Muscle of back (tissue), 11 donors: ENCODE data around the gene CPTP. TPM values are rescaled to one million over a fixed set of nuclear protein-coding genes. Genes with fewer than 3 reads are reported as not detected.
"Not testable (repeated sequence)": the region's sequence is repeated elsewhere in the genome, so short reads cannot be mapped to it uniquely, and the experiment has no call there.

Experiments used
- DNase-seq, 3 donors: peaks; one replicate each; pipeline versions ENCODE4 v3.0.0 to v3.0.0-alpha.2; 2013
- polyA plus RNA-seq, 10 donors: library from polyadenylated mRNA; unstranded; fragments of 120-200 nt; gene quantifications; one replicate each; pipeline ENCODE4 v1.2.1, GENCODE V29; 2013; ENCODE audit not compliant: insufficient read length in 10 of 10

CPTP gene
- polyA plus RNA-seq, 10 donors = 10.6 to 17.2 (median 14.0) TPM

DNA sequence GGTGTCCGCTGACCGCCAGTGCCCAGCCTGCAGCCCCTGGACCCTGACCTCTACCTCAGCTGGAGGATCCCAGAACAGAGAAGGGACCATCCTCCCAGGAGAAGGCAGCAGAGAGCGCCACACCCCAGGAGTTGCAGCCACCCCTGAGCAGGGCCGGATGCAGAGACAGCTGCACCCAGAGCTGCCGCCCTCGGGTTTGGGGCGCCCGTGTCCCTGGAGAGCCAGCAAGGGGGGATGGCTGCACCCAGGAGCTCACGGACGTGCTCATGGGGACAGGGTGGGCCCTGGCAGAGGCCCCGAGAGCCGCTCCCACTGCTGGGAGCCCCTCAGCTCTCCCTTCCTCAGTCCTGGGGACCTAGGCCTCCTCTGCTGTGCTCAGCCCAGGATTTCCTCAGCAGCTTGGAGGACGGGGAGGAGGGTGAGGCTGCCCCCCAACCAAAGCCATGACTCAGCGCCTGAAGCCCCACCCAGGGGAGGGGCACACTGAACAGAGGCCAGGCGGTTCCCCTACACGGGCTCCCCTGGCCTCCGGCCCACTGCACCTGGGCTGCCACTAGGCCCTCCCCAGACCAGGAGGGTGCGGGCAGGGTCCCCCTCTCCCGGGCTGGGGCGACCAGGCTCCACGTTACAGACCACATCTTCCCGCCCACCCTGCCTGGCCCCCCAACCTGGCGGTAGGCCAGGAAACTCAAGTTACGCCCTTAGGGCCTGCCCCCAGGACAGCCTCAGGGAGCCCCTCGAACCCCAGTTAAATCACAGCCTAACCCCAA lies 19.1 kb upstream of the CPTP start:
- DNase-seq = peak; percentile 62 to 84 (median 64)

DNA sequence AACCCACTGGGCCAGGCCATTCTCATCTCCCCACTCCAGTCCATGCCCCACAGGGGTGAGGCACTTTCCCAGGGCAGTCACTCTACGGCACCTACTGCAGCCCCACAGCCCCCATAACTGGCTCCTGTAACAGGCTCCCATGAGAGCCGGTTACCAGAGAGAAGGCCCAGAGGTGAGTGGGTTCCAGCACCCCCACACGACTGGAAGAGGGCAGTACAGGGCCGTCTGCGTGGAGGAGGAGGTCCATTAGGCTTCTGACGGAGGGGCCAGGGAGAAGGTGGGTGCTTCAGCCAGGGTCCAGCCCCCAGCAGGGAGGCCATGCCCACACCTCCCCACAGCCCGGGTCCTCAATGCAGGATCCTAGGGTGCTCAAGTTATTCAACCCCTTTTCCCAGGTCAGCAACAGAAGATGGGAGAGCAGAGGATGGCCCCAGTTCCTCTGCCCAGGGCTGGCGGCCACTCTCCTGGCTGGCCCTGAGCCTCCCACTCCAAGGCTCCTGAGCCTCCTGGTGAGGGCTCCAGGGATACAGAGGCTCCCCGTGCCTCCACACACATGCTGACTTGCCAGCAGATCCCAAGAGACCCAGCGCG lies 18.4 kb upstream of the CPTP start:
- DNase-seq = no peak

DNA sequence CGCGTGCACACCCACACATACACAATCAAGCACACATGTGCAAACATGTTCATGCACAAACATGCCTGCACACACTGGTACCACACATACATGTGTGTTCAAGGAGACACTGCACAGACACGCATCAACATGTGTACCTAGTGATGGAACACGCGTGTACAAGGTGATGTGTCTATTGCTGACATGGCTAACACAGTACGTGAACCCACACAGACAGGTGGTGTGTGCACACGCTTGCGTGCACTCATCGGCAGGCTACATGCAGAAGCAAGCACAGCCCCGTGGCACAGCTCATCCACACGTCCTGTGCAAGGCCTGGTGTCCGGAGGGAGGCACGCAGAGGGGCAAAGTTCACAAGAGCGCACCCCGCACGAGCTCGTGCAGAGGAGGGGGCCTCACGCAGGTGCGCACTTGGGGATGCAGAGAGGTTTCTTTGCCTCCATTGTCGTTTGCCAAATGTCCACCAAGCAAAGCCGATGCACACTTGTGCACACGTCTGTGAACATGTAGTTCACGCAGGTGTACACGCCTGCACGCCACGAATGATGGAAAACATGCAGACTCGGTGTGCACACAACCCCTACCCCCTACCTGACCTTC lies 17.8 kb upstream of the CPTP start:
- peak in 1 of 3 donors; percentile 51 for DNase-seq

DNA sequence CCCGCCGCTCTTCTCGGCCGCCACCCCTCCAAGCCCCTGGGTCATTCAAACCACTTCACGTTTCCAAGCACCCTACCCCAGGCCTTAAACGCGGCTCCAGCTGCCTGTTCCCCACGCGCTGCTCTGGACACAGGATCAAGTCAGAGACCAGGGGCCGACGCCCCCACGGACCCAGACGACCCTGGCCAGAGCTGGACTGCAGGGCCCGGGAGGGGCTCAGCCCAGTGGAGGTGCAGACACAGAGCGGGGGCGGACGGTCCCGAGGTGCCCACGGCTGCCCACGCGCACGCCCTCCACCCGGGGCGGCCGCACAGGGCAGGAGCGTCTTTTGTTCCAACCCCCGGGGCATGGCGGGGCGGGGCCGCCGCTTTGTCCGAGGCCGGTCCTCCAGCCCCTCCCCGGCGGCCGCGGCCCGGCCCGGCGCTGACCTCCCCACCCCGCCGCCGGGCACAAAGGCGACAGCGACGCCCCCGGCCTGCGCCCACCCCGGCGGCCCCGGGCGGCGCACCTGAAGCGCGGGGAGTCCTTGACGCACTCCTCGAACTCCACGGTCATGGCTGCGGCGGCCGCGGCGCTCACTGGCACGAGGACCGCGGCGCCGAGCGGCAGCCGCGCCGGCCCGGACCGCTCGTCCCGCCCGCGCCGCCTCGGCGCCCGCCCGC lies 17.2 kb upstream of the CPTP start:
- DNase-seq = peak in 1 of 3 donors; percentile 58

DNA sequence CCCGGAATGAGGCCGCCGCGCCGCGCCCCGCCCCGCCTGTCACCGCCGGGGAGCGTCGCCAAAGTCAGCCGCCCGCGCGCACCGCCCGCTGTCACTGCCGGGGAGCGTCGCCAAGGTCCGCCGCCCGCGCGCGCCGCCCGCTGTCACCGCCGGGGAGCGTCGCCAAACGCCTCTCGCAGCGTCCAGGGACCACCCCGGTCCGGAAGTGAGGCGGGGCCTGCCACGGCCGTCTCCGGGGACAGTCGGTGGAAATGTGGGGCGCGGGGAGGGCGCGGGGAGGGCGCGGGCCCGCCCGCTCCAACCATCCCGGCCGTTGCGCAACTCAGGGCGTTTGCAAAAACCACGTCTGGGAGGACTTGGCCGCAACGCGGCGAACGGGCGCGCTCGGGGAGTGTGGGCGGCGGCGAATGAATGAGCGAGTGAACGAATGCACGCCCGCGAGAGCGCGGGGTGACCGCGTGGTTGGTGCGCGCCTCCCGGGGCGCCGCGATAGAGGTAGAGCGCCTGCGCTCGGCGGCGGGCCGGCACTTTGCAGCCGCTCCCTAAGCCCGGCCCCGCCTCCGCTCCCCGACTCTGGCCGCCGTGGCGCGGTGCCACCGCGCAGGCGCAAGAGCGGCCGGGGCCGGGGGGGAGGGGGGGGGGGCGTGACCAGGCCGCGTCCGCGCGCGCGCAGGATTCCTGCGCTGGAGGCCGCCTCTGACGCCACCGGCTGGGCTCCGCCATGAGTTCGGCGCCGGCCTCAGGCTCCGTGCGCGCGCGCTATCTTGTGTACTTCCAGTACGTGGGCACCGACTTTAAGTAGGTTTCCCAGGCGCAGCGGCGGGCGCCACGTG lies 16.5 kb upstream of the CPTP start, which contains the start of the genes ACAP3 and PUSL1:
ACAP3 (minus strand) TSS at position 8 of the 833 bp plus-strand sequence. CDS start 115 bp downstream, outside the sequence.
PUSL1 (plus strand) TSS at position 675 of the 833 bp plus-strand sequence; CDS start at position 722, 47 bp downstream.
- DNase-seq = peak; percentile 92 to 98 (median 95)

DNA sequence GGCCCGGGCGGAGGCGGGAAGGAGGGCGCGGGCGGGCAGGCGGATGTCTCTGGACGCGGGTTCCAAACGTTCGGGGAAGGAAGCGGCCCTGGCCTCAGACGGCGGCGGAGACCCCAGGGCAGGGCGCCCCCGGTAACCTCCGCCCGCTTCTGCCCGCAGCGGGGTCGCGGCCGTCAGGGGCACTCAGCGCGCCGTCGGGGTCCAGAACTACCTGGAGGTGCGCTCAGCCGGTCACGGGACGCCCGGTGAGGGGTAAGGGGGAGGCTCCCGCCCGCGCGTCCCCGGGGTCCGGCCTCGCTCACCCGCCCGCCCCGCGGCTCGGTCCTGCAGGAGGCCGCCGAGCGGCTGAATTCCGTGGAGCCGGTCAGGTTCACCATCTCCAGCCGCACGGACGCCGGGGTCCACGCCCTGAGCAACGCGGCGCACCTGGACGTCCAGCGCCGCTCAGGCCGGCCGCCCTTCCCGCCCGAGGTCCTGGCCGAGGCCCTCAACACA lies 15.8 kb upstream of the CPTP start:
- DNase-seq = no peak

DNA sequence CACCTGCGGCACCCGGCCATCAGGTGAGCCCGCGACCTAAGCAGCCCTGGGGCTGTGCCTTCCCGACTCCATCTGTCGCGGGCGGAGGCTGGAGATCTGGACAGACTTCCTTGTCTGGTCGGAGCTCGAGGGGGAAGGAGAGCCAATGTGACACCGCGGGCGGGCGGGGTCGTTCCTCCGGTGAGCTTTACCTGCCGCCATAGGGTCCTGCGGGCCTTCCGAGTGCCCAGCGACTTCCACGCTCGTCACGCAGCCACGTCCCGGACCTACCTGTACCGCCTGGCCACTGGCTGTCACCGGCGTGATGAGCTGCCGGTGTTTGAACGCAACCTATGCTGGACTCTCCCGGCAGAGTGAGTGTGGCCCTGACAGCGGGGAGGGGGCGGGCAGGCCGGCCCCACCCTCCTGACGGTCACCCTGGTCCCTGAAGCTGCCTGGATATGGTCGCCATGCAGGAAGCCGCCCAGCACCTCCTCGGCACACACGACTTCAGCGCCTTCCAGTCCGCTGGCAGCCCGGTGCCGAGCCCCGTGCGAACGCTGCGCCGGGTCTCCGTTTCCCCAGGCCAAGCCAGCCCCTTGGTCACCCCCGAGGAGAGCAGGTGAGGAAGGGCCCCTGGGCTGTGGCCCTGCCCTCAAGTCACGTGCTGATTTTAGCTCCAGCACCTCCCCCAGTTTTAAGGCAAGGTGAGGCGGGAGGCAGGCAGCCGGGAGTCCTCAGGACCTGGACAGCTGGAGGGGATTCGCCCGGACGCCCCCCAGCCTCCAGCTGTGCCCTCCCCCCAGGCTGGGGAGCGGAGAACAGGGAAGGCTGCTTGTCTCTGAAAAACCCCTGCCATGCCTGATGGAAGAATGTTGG lies 15.1 kb upstream of the CPTP start:
- peak in 1 of 3 donors; percentile 38 for DNase-seq

DNA sequence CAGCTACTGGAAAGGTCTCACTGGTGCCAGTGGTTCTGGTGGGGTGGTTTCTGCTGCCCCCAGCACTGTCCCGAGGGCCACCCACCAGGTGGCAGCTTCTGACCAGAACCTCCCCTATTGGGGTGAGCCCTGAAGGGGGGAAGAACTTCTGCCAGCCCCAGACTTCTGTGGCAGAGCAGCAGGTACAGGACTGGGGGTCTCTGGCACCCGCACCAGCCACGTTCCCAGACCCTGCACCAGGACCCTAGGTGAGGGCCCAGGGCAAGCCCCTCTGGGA lies 14.6 kb upstream of the CPTP start:
- no peak for DNase-seq

DNA sequence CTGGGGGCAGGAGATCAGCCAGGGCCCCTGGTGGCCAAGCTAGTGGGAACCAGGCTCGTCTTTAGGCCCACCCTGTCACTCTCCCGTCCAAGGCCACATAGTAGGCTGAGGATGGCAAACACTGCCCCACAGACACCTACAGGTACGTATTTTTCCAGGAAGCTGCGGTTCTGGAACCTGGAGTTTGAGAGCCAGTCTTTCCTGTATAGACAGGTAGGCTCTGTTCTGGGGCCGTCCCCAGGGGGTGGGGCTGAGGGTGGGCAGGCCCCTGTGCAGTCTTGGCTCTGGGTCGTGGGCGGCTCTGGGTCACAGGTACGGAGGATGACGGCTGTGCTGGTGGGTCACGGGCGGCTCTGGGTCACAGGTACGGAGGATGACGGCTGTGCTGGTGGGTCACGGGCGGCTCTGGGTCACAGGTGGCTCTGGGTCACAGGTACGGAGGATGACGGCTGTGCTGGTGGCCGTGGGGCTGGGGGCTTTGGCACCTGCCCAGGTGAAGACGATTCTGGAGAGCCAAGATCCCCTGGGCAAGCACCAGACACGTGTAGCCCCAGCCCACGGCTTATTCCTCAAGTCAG lies 14.0 kb upstream of the CPTP start:
- no peak for DNase-seq

DNA sequence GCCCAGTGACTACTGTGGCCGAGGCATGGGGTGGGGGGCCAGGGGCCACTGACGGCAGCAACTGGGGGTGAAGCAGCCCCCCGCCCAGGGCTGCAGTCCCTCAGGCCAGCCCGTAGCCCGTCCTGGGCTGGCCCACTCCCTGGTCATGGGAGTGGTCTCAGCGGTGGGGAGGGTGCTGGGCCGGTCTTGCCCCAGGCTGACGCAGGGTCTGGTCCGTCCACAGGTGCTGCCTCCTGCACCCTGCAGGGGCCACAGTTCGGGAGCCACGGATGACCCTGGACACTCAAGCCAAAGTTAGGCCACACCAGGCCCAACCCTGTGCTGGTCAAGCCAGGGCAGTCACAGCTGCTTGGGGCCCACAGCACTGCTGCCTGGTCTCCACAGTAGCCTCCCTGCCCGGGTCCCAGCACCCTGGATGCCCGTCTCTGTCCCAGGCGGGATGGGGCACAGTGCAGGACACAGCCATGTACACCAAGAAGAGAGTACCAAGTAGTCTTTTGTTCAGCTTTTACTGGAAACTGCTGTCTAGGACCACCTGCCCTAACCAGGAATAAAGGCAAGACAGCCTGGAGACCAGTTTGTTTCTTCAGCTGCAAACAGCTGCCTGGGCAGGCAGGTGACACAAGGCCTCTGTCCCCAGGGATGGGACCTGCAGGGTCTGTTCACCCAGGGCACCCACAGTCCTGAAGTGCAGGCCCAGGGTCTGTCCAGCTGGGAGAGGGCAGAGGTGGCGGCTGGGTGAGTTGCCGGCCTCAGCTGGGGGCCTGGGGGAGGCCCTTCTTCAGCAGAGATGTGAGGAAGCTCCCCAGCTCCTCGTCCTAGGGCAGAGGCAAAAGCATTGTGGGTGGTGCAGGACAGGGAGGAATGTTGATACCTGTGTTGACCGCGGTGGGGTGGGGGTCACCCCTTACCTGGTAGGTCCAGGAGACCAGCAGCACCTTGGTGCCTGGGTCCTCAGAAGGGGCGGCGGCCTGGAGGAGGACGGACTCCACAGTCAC lies 13.2 kb upstream of the CPTP start:
- no peak for DNase-seq

DNA sequence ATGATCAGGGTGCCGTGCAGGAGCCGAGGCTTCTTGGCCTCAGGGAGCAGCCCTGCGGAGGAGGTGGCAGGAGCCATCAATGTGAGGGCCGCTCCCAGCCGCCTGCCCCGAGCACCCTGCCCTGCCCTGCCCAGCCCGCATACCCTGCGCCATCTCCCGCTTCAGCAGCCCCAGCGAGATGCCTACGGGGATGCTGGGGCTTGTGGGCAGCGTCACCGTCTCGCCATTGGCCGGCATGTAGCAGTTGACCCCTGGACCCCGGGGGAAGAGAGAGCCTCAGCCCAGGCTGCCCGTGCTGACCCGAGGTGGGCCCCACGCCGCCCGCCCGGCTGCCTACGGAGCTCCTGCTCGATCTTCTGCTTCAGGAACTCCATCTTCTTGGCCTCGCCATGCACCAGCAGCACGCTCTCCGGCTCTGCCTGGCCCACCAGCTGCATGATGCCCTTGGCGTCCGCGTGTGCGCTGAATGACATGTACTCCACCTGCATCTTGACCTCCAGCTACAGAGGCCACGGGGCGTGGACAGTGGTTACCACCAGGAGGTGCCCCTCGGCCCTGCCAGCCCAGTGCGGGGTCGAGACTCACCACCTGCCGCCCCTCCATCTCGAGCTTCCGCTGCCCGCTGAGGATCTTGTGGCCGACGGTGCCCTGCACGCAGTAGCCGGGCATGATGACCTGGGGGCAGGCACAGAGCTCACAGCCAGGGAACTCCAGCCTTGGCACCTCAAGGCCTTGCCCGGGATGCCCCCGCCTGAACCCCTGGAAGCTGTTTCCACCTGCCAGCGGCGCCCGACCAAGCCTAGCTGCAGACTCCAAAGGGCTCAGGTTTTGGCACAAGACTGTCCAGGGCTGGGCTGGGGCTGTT lies 11.9 kb upstream of the CPTP start:
- DNase-seq = no peak

DNA sequence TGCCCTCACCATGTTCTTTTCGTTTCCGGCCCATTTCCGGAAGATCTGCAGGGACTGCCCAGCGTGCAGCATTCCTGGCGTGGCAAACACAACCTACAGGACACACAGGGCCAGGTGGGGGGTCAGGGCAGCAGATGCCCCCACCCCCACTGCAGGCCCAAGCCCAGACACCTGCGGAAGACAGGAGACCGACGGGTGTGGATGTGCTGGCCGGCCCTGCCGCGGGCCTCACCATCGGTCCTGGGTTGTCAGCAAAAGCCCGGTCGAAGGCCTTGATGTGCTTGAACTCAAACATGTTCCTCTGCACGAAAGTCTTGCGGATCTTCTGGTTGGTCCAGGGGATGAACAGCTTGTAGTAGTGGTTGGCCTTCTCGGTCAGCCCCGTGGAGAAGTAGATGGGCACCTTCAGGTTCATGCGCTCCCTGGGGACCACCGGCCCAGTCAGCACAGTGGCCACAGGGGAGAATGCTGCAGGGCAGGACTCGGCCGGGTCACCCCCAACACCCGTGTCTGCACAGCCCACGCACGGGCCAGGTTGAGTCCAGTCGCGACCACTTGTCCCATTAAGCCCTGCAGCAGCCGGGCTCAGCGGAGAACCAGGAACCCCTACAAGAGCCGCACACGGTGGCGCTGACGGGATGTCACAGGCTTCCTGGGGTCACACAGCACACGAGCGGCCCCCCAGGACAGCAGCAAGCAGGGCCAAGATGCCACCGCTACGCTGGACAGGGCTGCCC lies 10.9 kb upstream of the CPTP start:
- no peak for DNase-seq

DNA sequence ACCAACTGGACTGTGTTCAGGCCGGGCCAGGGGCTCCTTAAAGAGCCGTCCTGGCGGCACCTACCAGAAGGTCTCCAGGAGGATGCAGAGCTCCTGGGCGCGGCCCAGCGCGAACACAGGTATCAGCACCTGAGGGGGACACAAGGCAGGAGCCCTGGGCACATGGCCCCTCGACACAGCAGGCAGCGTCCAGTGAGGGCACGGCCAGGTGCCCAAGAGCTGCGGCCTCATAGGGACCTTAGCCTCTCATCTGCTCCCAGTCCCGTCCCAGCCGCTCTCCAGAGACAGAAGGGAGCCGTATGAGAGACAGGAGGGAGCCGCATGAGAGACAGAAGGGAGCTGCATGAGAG lies 10.4 kb upstream of the CPTP start:
- DNase-seq = no peak

DNA sequence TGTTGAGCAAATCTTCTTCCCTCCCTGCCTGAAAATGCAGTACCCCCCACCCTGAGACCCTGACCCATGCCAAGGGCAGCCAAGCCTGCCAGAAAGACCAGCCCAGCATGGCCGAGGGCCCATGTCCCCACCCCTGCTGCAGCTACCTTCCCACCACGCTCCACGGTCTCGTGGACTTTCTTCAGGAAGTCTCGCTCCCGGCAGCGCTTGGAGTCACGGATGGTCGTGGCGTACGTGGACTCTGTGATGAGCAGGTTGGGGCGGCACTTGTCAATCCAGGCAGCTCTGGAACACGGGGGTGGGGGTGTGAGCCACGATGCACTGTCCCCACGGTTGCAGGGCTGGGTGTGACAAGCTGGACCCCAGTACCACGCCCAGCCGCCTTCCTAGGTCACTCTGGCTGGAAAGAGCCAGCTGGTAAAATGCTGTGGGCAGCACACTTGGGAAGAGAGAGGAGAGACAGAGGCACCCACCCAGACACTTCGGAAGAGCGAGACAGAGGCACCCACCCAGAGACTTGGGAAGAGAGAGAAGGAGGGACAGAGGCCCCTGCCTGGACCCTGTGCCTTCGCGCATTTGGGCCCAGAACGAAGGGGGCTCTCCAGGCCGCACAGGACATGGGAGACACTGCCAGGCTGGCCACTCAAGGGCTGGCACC lies 9.8 kb upstream of the CPTP start:
- no peak for DNase-seq

DNA sequence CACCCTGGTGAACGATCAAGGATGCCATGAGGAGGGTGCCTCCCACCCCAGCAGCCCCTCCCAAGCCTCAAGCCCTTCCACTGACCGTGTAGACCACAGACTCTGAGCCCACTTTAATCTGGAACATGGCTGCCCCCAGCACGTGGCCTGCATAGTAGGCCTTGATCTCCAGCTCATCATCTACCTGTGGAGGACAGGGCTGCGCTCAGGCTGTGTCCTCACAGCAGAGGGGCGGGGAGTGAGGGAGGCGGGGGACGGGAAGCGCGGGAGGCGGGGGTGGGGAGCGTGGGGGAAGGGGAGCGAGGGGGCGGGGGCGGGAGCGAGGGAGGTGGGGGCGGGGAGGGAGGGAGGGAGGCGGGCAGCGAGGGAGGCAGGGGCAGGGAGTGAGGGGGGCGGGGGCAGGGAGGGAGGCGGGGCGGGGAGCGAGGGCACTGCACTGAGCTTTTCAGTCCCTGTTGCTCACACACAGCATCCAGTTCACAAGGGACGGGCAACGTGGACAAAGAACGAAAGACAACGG lies 9.1 kb upstream of the CPTP start:
- DNase-seq = no peak

DNA sequence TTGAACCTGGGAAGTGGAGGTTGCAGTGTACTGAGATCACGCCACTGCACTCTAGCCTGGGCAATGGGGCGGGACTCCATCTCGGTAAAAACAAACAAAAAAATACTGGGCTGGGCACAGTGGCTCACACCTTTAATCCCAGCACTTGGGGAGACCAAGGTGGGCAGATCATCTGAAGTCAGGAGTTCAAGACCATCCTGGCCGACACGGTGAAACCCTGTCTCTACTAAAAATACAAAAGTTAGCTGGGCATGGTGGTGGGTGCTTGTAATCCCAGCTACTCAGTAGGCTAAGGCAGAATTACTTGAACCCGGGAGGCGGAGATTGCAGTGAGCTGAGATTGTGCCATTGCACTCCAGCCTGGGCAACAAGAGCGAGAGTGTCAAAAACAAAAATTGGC lies 8.4 kb upstream of the CPTP start:
- not testable (repeated sequence) for DNase-seq
